ENCODE data around the gene HTRA3. TPM values are rescaled to one million over a fixed set of nuclear protein-coding genes. Genes with fewer than 3 reads are reported as not detected.
"Not testable (repeated sequence)": the region's sequence is repeated elsewhere in the genome, so short reads cannot be mapped to it uniquely, and the experiment has no call there.

The HTRA3 gene
- total RNA-seq, 1 donor from 2014 or later, result 0.16 TPM

DNA sequence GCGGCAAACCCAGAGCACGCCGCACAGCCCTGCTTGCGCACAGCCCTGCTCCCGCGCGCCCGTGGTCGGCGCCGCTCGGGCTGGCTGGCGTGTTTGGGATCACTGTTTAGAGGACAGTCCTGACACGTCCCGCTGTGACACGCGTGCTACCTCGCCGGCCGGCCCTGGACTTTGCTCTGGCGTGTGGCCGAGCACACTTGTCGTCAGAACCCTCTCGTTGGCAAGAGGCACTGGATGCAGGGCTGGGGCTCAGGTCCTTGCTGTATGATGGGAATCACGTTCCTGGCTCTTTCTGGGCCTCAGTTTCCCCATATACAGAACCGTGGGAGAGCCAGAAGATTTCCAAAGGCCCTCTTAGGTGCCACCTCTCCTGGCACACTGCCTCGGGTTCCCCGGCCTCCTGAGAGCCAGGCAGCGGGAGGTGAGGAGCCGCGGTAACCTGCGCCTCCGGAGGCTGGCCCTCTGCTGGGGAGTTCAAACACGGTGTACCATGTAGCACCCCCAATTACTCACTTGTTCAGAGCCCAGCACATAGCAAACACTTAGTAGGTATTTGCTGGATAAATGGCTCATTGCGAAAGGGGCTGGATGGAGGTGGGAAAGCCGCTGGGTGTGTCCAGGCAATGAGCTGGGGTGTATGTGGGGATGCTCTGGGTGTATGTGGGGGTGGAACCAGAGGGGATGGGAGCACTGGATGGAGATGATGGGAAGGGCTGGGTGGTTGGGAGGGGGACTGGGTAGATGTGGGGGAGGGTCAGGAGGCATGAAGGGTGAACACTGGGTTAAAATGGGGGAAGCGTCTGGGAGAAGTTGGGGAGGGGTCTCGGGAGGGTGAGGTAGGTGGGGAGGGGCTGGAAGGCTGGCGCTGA is 76.6 kb downstream of the HTRA3 start:
- H3K4me3 Mint-ChIP-seq (ENCODE audit: unreplicated experiment), result no peak overlapping the region

GRCh38 chr4:8346838-8347605 is 77.5 kb downstream of the HTRA3 start:
- no peak for DNase-seq (ENCODE audit: extremely low spot score, unreplicated experiment)
- H3K4me1 Mint-ChIP-seq (ENCODE audit: unreplicated experiment), result peaks cover 6% of the 10 kb centered on the region
- H3K4me3 Mint-ChIP-seq (ENCODE audit: unreplicated experiment), result no peak overlapping the region
- H3K9me3 Mint-ChIP-seq (ENCODE audit: unreplicated experiment), result no peaks in the 10 kb centered on the region
- H3K27me3 Mint-ChIP-seq (ENCODE audit: unreplicated experiment), result peaks cover 15% of the 10 kb centered on the region
- no peak overlapping the region for H3K27ac Mint-ChIP-seq (ENCODE audit: unreplicated experiment)
- TF ChIP-seq, protein P1, sequence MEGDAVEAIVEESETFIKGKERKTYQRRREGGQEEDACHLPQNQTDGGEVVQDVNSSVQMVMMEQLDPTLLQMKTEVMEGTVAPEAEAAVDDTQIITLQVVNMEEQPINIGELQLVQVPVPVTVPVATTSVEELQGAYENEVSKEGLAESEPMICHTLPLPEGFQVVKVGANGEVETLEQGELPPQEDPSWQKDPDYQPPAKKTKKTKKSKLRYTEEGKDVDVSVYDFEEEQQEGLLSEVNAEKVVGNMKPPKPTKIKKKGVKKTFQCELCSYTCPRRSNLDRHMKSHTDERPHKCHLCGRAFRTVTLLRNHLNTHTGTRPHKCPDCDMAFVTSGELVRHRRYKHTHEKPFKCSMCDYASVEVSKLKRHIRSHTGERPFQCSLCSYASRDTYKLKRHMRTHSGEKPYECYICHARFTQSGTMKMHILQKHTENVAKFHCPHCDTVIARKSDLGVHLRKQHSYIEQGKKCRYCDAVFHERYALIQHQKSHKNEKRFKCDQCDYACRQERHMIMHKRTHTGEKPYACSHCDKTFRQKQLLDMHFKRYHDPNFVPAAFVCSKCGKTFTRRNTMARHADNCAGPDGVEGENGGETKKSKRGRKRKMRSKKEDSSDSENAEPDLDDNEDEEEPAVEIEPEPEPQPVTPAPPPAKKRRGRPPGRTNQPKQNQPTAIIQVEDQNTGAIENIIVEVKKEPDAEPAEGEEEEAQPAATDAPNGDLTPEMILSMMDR (IDR thresholded peaks at IDR 0.05), result no peak
- H3K36me3 Mint-ChIP-seq (ENCODE audit: unreplicated experiment), result no peaks in the 10 kb centered on the region

More for the DNA sequence above, 76.6 kb downstream of the HTRA3 start:
- TF ChIP-seq, protein P1 (IDR thresholded peaks at IDR 0.05), result no peak
- H3K36me3 Mint-ChIP-seq (ENCODE audit: unreplicated experiment), result no peaks in the 10 kb centered on the region
- no peaks in the 10 kb centered on the region for H3K4me1 Mint-ChIP-seq (ENCODE audit: unreplicated experiment)
- DNase-seq (ENCODE audit: extremely low spot score, unreplicated experiment), result no peak
- peaks cover 15% of the 10 kb centered on the region for H3K27me3 Mint-ChIP-seq (ENCODE audit: unreplicated experiment)
- no peak overlapping the region for H3K27ac Mint-ChIP-seq (ENCODE audit: unreplicated experiment)
- H3K9me3 Mint-ChIP-seq (ENCODE audit: unreplicated experiment), result no peaks in the 10 kb centered on the region

DNA sequence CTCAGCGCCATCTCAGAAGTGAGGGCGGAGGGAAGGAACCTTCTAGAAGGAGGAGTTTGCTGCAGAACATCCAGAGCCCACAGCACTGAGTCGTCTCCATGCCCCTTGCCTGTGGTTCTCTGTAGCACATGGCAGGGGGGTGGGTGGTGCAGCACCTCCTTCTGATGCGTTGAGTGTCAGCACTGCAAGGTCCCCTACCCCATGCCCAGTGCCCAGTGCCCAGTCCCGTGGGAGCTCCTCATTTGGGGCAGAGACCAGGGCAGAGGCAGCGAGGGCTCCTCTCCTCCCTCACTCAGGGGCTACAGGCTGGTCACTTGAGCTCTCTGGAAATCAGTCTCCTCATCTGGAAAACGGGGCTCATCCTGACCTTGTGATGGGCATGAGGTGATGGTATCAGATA is 78.1 kb downstream of the HTRA3 start:
- no peaks in the 10 kb centered on the region for H3K9me3 Mint-ChIP-seq (ENCODE audit: unreplicated experiment)
- no peak overlapping the region for H3K27ac Mint-ChIP-seq (ENCODE audit: unreplicated experiment)
- peaks cover 15% of the 10 kb centered on the region for H3K27me3 Mint-ChIP-seq (ENCODE audit: unreplicated experiment)
- H3K36me3 Mint-ChIP-seq (ENCODE audit: unreplicated experiment), result no peaks in the 10 kb centered on the region
- DNase-seq (ENCODE audit: extremely low spot score, unreplicated experiment), result no peak
- H3K4me1 Mint-ChIP-seq (ENCODE audit: unreplicated experiment), result peaks cover 7% of the 10 kb centered on the region
- TF ChIP-seq, protein P1 (IDR thresholded peaks at IDR 0.05), result no peak
- no peak overlapping the region for H3K4me3 Mint-ChIP-seq (ENCODE audit: unreplicated experiment)

GRCh38 chr4:8348071-8348470 is 78.5 kb downstream of the HTRA3 start:
- no peaks in the 10 kb centered on the region for H3K36me3 Mint-ChIP-seq (ENCODE audit: unreplicated experiment)
- no peaks in the 10 kb centered on the region for H3K9me3 Mint-ChIP-seq (ENCODE audit: unreplicated experiment)
- H3K27ac Mint-ChIP-seq (ENCODE audit: unreplicated experiment), result no peak overlapping the region
- peaks cover 7% of the 10 kb centered on the region for H3K4me1 Mint-ChIP-seq (ENCODE audit: unreplicated experiment)
- TF ChIP-seq, protein P1 (IDR thresholded peaks at IDR 0.05), result no peak
- peaks cover 15% of the 10 kb centered on the region for H3K27me3 Mint-ChIP-seq (ENCODE audit: unreplicated experiment)
- no peak overlapping the region for H3K4me3 Mint-ChIP-seq (ENCODE audit: unreplicated experiment)
- DNase-seq (ENCODE audit: extremely low spot score, unreplicated experiment), result no peak

DNA sequence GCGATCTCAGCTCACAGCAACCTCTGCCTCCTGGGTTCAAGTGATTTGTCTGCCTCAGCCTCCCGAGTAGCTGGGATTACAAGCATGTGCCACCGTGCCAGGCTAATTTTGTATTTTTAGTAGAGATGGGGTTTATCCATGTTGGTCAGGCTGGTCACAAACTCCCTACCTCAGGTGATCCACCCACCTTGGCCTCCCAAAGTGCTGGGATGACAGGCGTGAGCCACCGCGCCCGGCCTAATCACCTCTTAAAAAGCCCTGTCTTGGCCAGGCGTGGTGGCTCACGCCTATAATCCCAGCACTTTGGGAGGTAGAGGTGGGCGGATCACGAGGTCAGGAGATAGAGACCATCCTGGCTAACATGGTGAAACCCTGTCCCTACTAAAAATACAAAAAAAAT is 79.7 kb downstream of the HTRA3 start:
- H3K27ac Mint-ChIP-seq (ENCODE audit: unreplicated experiment); H3K36me3 Mint-ChIP-seq (ENCODE audit: unreplicated experiment); H3K4me3 Mint-ChIP-seq (ENCODE audit: unreplicated experiment); H3K4me1 Mint-ChIP-seq (ENCODE audit: unreplicated experiment); H3K9me3 Mint-ChIP-seq (ENCODE audit: unreplicated experiment); DNase-seq (ENCODE audit: extremely low spot score, unreplicated experiment): not testable (repeated sequence)
- H3K27me3 Mint-ChIP-seq (ENCODE audit: unreplicated experiment), result peaks cover 17% of the 10 kb centered on the region
